ENCODE measurements around the gene TOP1. TPM values are rescaled to one million over a fixed set of nuclear protein-coding genes. Genes with fewer than 3 reads are reported as not detected.

Gene TOP1
- total RNA-seq, 2 donors from 2014 or later: 78.8 to 82.5 TPM

- Histone ChIP-seq H3K9me3 (ENCODE audit: control insufficient read depth, low read length) (no peaks in the 10 kb centered on the region), H3K9ac (ENCODE audit: extremely low read depth, low read length, poor library complexity, severe bottlenecking) (no peak overlapping the region), H3K36me3 (ENCODE audit: control insufficient read depth, insufficient read depth, low read length) (no peaks in the 10 kb centered on the region), H3K27me3 (ENCODE audit: control insufficient read depth, insufficient read depth, low read length, poor library complexity, severe bottlenecking) (no peaks in the 10 kb centered on the region), H3K4me3 (ENCODE audit: low read length) (no peak overlapping the region), H3K4me1 (ENCODE audit: control insufficient read depth, insufficient read depth, low read length) (peaks cover 6% of the 10 kb centered on the region), H3K27ac (ENCODE audit: low read depth, low read length) (no peak overlapping the region)
- peaks cover 2% of the 10 kb centered on the region for H3K9me3 Mint-ChIP-seq
- WGBS, 2 experiments (ENCODE audit: insufficient coverage in 1 of 2, insufficient read length in 1 of 2): 92 to 93% methylated on average over 1 to 7 of the region's 7 CpGs
- no peak for TF ChIP-seq CTCF (conservative IDR thresholded peaks at IDR 0.05)
- peaks cover 21% of the 10 kb centered on the region for H3K4me1 Mint-ChIP-seq
- peaks cover 12% of the 10 kb centered on the region for H3K36me3 Mint-ChIP-seq (ENCODE audit: low read depth)
- no peak overlapping the region for H3K27ac Mint-ChIP-seq
- no peak overlapping the region for H3K4me3 Mint-ChIP-seq
- peak; percentile 37 for DNase-seq
- H3K27me3 Mint-ChIP-seq (ENCODE audit: insufficient read depth): no peaks in the 10 kb centered on the region
Measured at GRCh38 chr20:41133709-41134361, 105.2 kb downstream of the TOP1 start.

GRCh38 chr20:41134362-41135186 lies 106.0 kb downstream of the TOP1 start:
- no peak overlapping the region for H3K27ac ChIP-seq (ENCODE audit: low read depth, low read length)
- peaks cover 4% of the 10 kb centered on the region for H3K36me3 ChIP-seq (ENCODE audit: control insufficient read depth, insufficient read depth, low read length)
- WGBS, 2 experiments (ENCODE audit: insufficient coverage in 1 of 2, insufficient read length in 1 of 2): 92% methylated on average over 4 to 9 of the region's 9 CpGs
- Mint-ChIP-seq H3K27ac (no peak overlapping the region), H3K27me3 (ENCODE audit: insufficient read depth) (no peaks in the 10 kb centered on the region), H3K4me1 (peaks cover 28% of the 10 kb centered on the region), H3K36me3 (ENCODE audit: low read depth) (peaks cover 9% of the 10 kb centered on the region), H3K4me3 (no peak overlapping the region), H3K9me3 (no peaks in the 10 kb centered on the region)
- no peak for TF ChIP-seq CTCF (conservative IDR thresholded peaks at IDR 0.05)
- H3K9ac ChIP-seq (ENCODE audit: extremely low read depth, low read length, poor library complexity, severe bottlenecking): no peak overlapping the region
- H3K4me3 ChIP-seq (ENCODE audit: low read length): no peak overlapping the region
- no peak for DNase-seq
- no peaks in the 10 kb centered on the region for H3K27me3 ChIP-seq (ENCODE audit: control insufficient read depth, insufficient read depth, low read length, poor library complexity, severe bottlenecking)
- no peaks in the 10 kb centered on the region for H3K9me3 ChIP-seq (ENCODE audit: control insufficient read depth, low read length)
- peaks cover 6% of the 10 kb centered on the region for H3K4me1 ChIP-seq (ENCODE audit: control insufficient read depth, insufficient read depth, low read length)

GRCh38 chr20:41135187-41135887 lies 106.7 kb downstream of the TOP1 start:
- peaks cover 36% of the 10 kb centered on the region for H3K4me1 Mint-ChIP-seq
- H3K9me3 Mint-ChIP-seq: no peaks in the 10 kb centered on the region
- Histone ChIP-seq H3K4me1 (ENCODE audit: control insufficient read depth, insufficient read depth, low read length) (peaks cover 10% of the 10 kb centered on the region), H3K4me3 (ENCODE audit: low read length) (no peak overlapping the region), H3K27ac (ENCODE audit: low read depth, low read length) (no peak overlapping the region), H3K9ac (ENCODE audit: extremely low read depth, low read length, poor library complexity, severe bottlenecking) (no peak overlapping the region), H3K36me3 (ENCODE audit: control insufficient read depth, insufficient read depth, low read length) (peaks cover 4% of the 10 kb centered on the region), H3K9me3 (ENCODE audit: control insufficient read depth, low read length) (no peaks in the 10 kb centered on the region), H3K27me3 (ENCODE audit: control insufficient read depth, insufficient read depth, low read length, poor library complexity, severe bottlenecking) (no peaks in the 10 kb centered on the region)
- H3K27me3 Mint-ChIP-seq (ENCODE audit: insufficient read depth): no peaks in the 10 kb centered on the region
- WGBS, 2 experiments (ENCODE audit: insufficient coverage in 1 of 2, insufficient read length in 1 of 2): 32 to 43% methylated on average over 4 to 13 of the region's 13 CpGs
- H3K36me3 Mint-ChIP-seq (ENCODE audit: low read depth): peaks cover 6% of the 10 kb centered on the region
- H3K27ac Mint-ChIP-seq: peak overlapping the region; percentile 33
- peak; percentile 97 for TF ChIP-seq CTCF (conservative IDR thresholded peaks at IDR 0.05)
- H3K4me3 Mint-ChIP-seq: peak overlapping the region; percentile 92
- DNase-seq: peak; percentile 90
